HUDEP-2 (cell line): Measurements from ENCODE around the gene TSGA10IP.

Experiments
- DNase-seq, 76 experiments: peaks; one replicate each; lab custom pipeline; 2025; ENCODE audit not compliant: unreplicated experiment in 76 of 76; lab: John Stamatoyannopoulos, UW

The TSGA10IP gene

DNA sequence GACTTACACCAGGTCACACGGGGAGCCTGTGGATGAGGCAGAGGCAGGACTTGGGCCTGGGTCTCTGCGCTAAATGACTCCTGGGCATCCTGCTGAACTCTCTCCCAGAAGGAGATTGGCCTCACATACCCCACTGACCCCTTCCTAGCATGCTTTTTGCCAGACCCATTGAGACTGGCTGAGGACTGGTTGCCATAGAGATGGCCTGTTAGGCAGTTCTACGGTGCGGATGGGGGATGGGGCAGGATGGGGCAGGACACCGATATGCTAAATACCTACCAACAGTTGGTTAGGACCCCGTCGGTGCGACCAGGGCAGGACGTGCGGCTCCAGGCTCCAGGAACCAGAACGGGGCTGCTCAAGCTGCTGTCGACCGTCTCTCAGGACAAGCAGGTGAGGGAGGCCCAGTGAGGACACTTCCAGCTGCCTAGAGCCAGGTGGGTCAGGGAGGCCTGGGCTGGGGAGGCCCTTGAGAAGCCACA lies at the start of gene TSGA10IP:
Gene TSGA10IP (plus strand): TSS at position 51 of the 482 bp plus-strand sequence. CDS start 196 bp downstream, at position 247.
- DNase-seq = no peak

DNA sequence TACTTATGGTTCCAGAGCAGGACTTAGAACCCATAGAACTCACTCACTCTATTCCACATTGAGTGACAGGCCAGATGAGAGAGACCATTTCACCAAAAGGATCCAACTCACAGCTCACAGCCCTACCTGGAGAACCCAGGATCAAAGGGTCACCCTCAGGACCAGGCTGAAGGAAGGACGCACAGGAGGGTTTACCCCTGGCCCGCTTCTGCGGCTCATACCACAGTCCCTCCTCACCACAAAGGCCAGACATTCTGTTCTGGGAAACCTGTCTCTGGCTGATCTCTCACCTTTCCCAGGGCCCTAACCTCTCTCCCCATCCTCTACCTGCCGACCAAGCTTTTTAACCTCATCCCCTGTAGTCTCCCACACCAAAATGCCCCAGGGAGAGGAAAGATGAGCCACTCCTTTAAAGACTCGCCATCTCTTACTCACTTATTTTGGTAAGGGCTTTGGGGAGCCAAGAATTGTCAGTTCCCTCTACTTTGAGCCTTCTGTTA lies 49.7 kb upstream of the TSGA10IP start:
- no peak for DNase-seq

DNA sequence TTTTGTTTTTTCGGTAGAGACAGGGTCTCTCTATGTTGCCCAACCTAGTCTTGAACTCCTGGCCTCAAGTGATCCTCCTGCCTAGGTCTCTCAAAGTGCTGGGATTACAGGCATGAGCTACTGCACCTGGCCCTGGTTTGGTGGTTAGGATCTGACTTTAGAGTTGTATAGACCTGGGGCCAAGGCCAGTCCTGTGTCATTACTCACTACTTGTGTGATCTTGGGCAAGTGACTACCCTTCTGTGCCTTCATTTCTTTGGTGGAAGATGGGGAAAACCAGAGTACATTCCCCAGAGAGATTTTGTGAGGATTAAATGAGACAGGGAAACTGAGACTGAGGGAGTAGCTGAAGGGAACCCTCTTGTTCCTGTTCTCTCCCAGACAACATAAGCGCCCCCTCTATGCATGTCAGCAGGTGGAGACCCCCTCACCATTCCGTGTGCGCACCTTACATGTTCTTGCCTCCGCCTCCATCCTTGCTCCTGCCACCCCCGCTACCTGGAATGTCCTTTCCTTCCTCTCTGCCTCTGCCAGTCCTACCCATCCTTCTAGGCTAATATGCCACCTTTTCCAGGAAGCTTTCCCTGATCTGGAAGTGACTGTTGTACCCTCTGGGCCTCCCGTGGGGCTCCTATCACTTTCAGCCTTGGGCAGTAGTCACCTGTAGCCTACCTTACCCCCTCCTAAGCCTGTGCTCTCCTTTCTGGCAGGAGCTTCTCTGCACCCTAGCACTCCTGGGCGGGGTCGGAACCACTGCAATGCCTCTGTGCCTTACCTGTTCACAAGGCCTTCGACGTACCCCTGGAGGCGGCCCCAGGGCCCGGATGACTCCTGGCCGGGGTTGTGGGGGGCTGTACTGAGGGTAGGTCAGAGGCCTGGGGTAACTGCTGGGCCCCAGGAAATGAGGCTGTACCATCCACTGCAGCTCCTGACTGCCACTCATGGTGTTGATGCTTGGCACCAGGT lies 49.0 kb upstream of the TSGA10IP start:
- DNase-seq = no peak

GRCh38 chr11:65897020-65897471 lies 48.2 kb upstream of the TSGA10IP start:
- no peak for DNase-seq

DNA sequence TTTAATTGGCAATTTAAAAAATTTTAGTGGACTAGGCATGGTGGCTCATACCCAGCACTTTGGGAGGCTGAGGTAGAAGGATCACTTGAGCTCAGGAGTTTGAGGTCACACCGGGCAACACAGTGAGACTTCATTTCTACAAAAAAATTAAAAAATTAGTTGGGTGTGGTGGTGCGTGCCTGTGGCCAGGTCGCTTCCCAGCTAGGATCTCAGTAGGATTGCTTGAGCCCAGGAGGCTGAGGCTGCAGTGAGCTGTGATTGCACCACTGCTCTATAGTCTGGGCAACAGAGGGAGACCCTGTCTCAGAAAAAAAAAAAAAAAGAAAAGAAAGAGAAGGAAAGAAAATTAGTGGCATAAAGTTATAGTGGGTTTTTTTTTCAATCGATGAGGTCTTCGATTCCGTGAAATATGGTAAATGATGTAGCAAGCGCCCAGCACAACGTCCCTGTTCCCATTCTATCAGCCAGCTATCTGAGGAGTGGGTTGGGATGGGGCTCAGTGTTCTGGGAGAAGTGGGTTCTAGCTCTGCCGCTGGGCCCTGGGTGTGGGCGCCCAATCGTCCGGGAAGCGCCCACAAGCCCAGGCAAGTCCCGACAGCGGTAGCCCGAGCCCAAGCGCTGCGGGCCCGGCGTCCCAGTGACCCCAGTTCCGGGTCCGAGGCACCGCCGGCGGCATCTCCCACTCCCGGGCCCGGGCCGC lies 46.5 kb upstream of the TSGA10IP start:
- DNase-seq = no peak

- peak in 57 of 76 experiments; percentile 6 to 71 (median 47) for DNase-seq
These were observed 45.7 kb upstream of the TSGA10IP start for GRCh38 chr11:65899356-65900124.

GRCh38 chr11:65900125-65900898 lies 45.0 kb upstream of the TSGA10IP start, which contains the start of gene FOSL1:
FOSL1 (minus strand) TSS chr11:65900388; CDS start chr11:65900339, 49 bp downstream.
- DNase-seq = peak in 73 of 76 experiments; percentile 56 to 94 (median 86)

GRCh38 chr11:65900899-65901180 lies 44.4 kb upstream of the TSGA10IP start:
- DNase-seq = no peak

- DNase-seq = no peak
These were observed 42.2 kb upstream of the TSGA10IP start for GRCh38 chr11:65903068-65903481.

DNA sequence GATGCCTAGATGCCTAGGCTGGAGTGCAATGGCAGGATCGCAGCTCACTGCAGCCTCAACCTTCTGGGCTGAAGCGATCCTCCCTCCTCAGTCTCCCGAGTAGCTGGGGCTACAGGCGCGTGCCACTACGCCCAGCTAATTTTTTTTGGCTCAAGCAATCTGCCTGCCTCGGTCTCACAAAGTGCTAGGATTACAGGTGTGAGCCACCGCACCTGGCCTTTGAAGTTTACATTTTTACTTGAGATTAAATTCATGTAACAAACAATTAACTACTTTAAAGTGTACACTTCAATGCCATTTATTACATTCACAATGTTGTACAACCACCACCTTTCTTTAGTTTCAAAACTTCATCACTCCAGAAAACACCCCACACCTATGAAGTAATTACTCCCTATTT lies 41.6 kb upstream of the TSGA10IP start:
- no peak for DNase-seq

GRCh38 chr11:65906602-65907001 lies 38.7 kb upstream of the TSGA10IP start:
- DNase-seq = peak in 41 of 76 experiments; percentile 8 to 78 (median 53)

GRCh38 chr11:65907878-65908277 lies 37.4 kb upstream of the TSGA10IP start:
- no peak for DNase-seq

DNA sequence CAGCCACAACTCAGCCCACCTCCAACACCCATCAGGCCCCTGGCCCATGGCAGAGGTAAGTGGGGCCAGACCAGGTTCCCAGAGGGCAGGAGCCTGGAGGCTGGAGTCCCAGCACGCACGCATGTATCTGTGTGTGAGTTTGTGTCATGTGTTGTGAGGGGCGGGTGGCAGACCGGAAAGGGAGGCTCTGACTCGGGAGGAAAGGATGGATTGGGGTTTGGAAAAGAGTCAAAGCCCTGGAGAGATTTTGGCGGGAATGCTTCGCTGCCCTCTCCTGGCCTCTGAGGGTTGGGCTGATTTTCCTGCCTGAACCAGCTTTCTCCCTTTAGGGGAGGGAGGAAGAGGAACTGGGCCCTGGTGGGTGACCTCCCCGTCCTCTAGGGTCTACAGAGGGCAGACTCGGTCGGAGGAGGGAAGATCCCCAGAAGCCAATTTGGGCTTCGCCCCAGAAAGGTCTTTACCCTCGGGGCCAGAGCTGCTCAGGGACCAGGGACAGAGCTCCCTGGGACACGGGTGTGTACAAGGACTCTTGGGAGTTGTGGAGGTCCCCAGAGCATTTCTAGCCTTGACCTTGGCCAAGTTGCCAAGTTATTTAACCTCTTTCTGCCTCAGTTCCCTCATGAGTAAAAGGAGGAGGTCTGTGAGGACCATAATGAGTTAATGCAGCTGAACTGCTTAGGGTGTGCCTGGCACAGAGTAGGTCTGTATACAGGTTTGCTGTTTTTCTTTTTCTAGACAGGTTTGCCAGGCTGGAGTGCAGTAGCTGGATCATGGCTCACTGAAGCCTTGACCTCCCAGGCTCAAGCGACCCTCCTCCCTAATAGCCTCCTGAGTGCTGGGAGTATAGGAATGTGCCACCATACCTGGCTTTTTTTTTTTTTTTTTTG lies 33.4 kb upstream of the TSGA10IP start:
- DNase-seq = peak in 26 of 76 experiments; percentile 11 to 54 (median 28)

DNA sequence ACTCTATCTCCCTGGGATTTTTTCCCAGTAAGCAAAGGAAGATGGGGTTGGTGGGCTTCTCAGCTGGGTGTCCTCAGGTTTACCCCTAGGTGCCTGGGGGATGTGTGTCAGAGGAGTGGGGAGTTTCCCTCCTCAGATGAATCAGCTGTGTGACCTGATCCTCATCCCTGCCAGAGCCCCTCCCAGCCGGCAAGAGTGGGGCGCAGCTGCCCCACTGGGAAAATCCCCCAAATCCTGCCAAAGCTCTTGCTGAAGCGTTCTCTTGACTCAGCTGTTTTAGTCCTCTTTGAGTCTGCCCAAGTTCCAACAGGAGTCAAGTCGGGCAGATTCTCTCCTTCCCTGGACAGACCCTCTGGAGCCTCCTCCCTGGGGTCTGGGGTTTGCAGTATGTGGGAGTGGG lies 32.4 kb upstream of the TSGA10IP start:
- no peak for DNase-seq

- DNase-seq = no peak
These were observed 30.0 kb upstream of the TSGA10IP start for GRCh38 chr11:65915101-65915820.

DNA sequence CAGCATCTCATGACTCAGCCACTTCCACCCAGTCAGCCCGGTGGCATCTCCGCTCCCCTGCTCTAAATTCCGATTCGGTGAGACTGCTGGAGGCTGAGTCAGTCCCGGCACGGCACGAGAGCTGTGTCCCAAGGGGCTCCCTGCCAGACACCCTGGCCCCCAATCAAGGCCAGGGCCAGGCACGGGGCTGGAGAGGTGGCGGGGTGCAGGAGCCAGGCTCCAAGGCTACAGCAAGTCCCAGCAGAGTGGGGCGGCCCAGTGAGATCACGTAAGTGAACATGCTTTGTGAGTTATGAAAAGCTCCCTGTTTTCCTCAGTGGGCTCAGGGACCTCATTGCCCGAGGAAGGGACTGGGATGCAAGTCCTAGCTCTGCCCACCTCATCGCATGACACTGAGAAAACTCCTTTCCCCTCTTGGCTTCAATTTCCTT lies 29.4 kb upstream of the TSGA10IP start:
- peak in 1 of 76 experiments; percentile 24 for DNase-seq

DNA sequence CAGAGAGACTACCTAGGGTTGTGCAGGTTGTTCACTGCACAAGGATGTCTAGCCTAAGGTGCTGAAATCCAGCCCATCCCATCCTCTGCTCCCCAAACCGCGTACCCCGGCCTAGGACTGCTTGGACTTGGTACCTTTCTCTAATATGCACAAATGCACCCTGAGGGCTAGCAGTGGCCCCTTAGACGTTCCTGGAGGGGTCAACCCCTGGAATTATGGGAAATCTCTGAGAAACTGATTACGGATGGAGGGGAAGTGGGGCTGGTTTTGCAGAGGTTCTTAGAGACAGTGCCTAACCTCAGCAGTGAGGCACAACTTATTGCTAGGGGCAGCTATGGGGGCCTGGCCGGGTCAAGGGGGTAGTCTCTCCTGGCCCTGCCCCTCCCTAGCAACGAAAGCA lies 28.9 kb upstream of the TSGA10IP start:
- DNase-seq = no peak

DNA sequence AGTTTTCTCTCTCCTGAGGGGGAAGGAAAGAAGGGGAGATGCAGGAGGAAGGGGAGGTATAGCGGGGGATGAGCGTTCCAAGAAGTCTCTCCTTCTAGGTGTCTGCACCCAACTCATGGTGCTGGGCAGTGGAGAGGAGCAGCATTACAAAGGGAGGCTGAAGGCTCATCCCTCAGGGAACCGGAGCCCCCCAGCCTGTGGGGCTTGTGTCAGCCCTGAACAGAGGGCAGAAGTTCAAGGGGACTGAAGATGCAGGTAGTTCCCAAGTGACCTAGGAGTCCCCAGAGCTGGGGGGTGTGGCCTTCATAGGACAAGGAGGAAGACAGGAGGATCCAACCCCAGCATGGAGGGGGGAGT lies 28.2 kb upstream of the TSGA10IP start:
- no peak for DNase-seq
